Measurements from ENCODE around the gene KRT31. TPM values are rescaled to one million over a fixed set of nuclear protein-coding genes. Genes with fewer than 3 reads are reported as not detected.
"Not testable (repeated sequence)": the region's sequence is repeated elsewhere in the genome, so short reads cannot be mapped to it uniquely, and the experiment has no call there.

KRT31 gene
- total RNA-seq, 5 donors from 2014 or later (not counting 1 experiment from before 2014, with no cell fraction given) = not detected

DNA sequence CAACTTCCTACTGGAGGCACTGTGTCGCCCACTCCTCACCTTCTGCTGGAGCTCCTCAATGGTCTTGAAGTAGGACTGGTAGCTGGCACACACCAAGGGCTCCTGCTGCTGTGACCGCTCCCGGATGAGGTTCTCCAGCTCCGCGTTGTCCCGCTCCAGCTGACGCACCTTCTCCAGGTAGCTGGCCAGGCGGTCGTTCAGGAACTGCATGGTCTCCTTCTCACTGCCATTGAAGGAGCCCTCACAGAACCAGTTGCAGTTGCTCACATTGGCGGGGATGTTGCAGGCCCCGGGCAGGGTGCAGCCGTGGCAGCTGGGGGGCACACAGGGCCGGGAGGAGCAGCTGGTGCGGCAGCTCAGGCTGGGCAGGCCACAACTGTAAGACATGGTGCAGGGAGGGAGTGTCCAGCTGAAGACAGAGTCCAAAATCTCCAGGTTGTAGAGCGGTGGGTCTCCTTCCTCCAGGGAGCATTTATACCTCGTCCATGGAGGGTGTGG is 47.0 kb downstream of the KRT31 start, which contains the start of gene KRT33A:
KRT33A (minus strand) TSS at position 448 of the 498 bp plus-strand sequence; CDS start at position 387, 61 bp downstream.
- DNase-seq; H3K27ac Mint-ChIP-seq; H3K36me3 Mint-ChIP-seq; H3K9me3 Mint-ChIP-seq; H3K27me3 Mint-ChIP-seq; H3K4me1 ChIP-seq (ENCODE audit: control insufficient read depth in 1 of 2, extremely low read depth in 1 of 2, insufficient read depth in 2 of 2, low read length in 2 of 2); H3K27ac ChIP-seq (ENCODE audit: low read length); POLR2A ChIA-PET; H3K4me3 ChIP-seq (ENCODE audit: control insufficient read depth in 1 of 2, extremely low read depth in 1 of 2, low read length in 1 of 2); H3K27me3 ChIP-seq (replicated peaks in 1 of 2; ENCODE audit: control insufficient read depth in 2 of 2, extremely low read depth in 1 of 2, insufficient read depth in 2 of 2, low read length in 1 of 2); ATAC-seq (replicated peaks in 1 of 4); H3K4me3 Mint-ChIP-seq; H3K36me3 ChIP-seq (ENCODE audit: control insufficient read depth in 2 of 2, extremely low read depth in 1 of 2, insufficient read depth in 1 of 2, low read length in 1 of 2); H3K9me3 ChIP-seq: not testable (repeated sequence)
- 97% methylated on average over 12 of the region's 16 CpGs for WGBS (ENCODE audit: insufficient coverage)
- CTCF ChIA-PET = interaction anchor here in 1 of 2 donors (0.7 kb wide), 1 partner anchor 42 kb away, joined by 3 read pairs; no protein-coding TSS in a partner anchor
- peaks cover 10 to 17% (median 12%) of the 10 kb centered on the region in 3 donors for H3K4me1 Mint-ChIP-seq

DNA sequence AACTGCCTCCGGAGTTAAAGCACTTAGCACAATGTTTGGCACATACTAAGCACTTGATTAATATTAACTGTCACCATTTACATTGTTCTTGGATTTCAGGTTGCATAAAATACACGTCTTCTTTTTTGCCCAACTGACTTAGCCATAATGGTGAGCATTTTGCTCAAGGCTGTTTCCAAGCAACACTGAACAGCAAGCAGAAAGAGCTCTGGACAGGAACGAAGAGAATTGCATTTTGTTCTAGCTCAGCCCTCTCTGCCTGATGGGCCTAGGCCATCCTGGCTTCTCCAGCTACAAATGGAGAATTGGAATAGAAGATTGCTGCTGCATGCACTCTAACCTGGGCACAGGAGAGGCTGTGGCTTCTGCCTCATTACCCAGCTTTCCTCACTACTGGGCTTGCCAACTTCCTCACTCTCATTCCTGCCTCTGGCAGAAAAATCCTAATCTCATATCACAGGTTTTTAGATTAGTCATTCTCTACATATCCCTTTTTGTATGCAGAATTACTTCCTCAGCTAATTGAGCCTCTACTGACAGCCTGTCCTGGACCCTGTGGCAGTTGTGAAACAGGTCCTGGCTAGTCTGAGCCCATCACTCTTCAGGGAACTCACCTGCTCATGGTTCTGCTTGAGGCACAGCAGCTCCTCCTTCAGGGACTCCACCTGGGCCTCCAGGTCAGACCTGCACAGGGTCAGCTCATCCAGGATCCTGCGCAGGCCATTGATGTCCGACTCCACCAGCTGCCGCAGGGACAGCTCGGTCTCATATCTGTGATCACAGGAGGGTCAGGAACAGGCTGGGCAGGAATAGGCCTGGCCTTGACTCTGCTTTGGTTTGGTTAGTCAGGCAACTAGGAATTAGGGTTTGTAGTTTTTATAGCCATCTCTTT is 49.3 kb downstream of the KRT31 start:
- POLR2A ChIA-PET = interaction anchor here in 1 of 2 donors (0.6 kb wide), 1 partner anchor 152 kb away, joined by 6 read pairs; no protein-coding TSS in a partner anchor
- Histone ChIP-seq H3K4me3 (ENCODE audit: control insufficient read depth in 1 of 2, extremely low read depth in 1 of 2, low read length in 1 of 2) (no peak overlapping the region), H3K27ac (ENCODE audit: low read length) (no peak overlapping the region), H3K36me3 (ENCODE audit: control insufficient read depth in 2 of 2, extremely low read depth in 1 of 2, insufficient read depth in 1 of 2, low read length in 1 of 2) (no peaks in the 10 kb centered on the region), H3K9me3 (no peaks in the 10 kb centered on the region), H3K4me1 (ENCODE audit: control insufficient read depth in 1 of 2, extremely low read depth in 1 of 2, insufficient read depth in 2 of 2, low read length in 2 of 2) (peaks cover 2 to 8% of the 10 kb centered on the region in 2 experiments), H3K27me3 (replicated peaks in 1 of 2; ENCODE audit: control insufficient read depth in 2 of 2, extremely low read depth in 1 of 2, insufficient read depth in 2 of 2, low read length in 1 of 2) (peaks cover 0 to 2% of the 10 kb centered on the region in 2 experiments)
- Mint-ChIP-seq H3K27ac (no peak overlapping the region), H3K4me3 (no peak overlapping the region), H3K9me3 (peaks cover 0 to 7% (median 4%) of the 10 kb centered on the region in 3 donors), H3K36me3 (peaks cover 5% of the 10 kb centered on the region), H3K27me3 (no peaks in the 10 kb centered on the region), H3K4me1 (peaks cover 16 to 28% (median 17%) of the 10 kb centered on the region in 3 donors)
- no peak for ATAC-seq (replicated peaks in 1 of 4)
- CTCF ChIA-PET = interaction anchor here in 1 of 2 donors (0.5 kb wide), 1 partner anchor 9 kb away, joined by 3 read pairs; no protein-coding TSS in a partner anchor
- DNase-seq = no peak
- 89% methylated on average over 6 of the region's 7 CpGs for WGBS (ENCODE audit: insufficient coverage)

DNA sequence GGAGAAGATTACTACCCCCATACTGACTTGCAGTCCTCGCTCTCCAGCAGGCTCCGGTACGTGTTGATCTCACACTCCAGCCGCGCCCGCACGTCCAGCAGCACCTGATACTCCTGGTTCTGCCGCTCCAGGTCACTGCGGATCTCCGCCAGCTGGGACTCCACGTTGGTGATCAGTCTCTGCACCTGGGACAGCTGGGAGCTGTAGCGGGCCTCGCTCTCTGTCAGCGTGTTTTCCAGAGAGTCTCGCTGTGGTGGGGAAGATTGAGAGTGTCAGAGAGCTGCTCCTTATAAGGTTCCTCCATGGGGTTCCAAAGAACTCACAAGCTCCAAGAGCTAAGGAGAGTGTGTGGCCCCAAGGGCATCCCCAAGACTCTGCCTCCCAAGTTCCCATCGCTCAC is 51.0 kb downstream of the KRT31 start:
- CTCF ChIA-PET, H3K27ac Mint-ChIP-seq: not testable (repeated sequence)

DNA sequence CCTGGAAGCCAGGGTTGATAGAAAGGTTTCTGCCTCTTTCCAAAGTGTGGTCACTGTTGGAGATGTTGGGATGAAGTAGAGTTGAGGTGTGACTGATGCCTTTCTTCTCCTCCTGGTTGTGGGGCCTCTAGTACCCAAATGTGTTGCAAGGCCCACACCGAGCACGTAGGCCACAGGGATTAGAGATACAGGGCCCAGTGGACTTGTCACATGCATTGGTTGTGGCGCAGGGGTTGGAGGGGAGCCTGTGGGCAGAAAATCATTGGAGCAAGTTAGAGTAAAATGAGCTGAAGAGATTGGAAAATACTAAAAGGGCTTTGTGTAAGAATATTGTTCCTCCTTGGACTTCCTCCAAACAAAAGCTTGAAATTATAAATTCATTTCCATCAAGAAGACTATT is 51.4 kb downstream of the KRT31 start:
- ATAC-seq (replicated peaks in 1 of 4) (no peak), DNase-seq (no peak)
- ChIA-PET POLR2A (no interaction called here), CTCF (no interaction called here)
- no peaks in the 10 kb centered on the region for H3K9me3 ChIP-seq
- Mint-ChIP-seq H3K36me3 (peaks cover 13% of the 10 kb centered on the region), H3K4me3 (no peak overlapping the region), H3K4me1 (peaks cover 26 to 34% (median 27%) of the 10 kb centered on the region in 3 donors), H3K27me3 (no peaks in the 10 kb centered on the region), H3K27ac (peak overlapping the region in 1 of 2 donors; percentile 21), H3K9me3 (peaks cover 6 to 17% (median 7%) of the 10 kb centered on the region in 3 donors)
- H3K27ac ChIP-seq (ENCODE audit: low read length) = no peak overlapping the region
- H3K36me3 ChIP-seq (ENCODE audit: control insufficient read depth in 2 of 2, extremely low read depth in 1 of 2, insufficient read depth in 1 of 2, low read length in 1 of 2) = no peaks in the 10 kb centered on the region
- no peaks in the 10 kb centered on the region for H3K27me3 ChIP-seq (replicated peaks in 1 of 2; ENCODE audit: control insufficient read depth in 2 of 2, extremely low read depth in 1 of 2, insufficient read depth in 2 of 2, low read length in 1 of 2)
- no peak overlapping the region for H3K4me3 ChIP-seq (ENCODE audit: control insufficient read depth in 1 of 2, extremely low read depth in 1 of 2, low read length in 1 of 2)
- peaks cover 6 to 18% of the 10 kb centered on the region in 2 experiments for H3K4me1 ChIP-seq (ENCODE audit: control insufficient read depth in 1 of 2, extremely low read depth in 1 of 2, insufficient read depth in 2 of 2, low read length in 2 of 2)
- WGBS (ENCODE audit: insufficient coverage) = no CpG with 5 or more reads among the region's 3 CpGs

More for the DNA sequence above, 51.0 kb downstream of the KRT31 start:
- ATAC-seq (replicated peaks in 1 of 4); H3K27ac ChIP-seq (ENCODE audit: low read length); H3K27me3 ChIP-seq (replicated peaks in 1 of 2; ENCODE audit: control insufficient read depth in 2 of 2, extremely low read depth in 1 of 2, insufficient read depth in 2 of 2, low read length in 1 of 2); DNase-seq; H3K27me3 Mint-ChIP-seq; H3K4me3 ChIP-seq (ENCODE audit: control insufficient read depth in 1 of 2, extremely low read depth in 1 of 2, low read length in 1 of 2); H3K9me3 ChIP-seq; H3K36me3 ChIP-seq (ENCODE audit: control insufficient read depth in 2 of 2, extremely low read depth in 1 of 2, insufficient read depth in 1 of 2, low read length in 1 of 2); POLR2A ChIA-PET; H3K4me3 Mint-ChIP-seq: not testable (repeated sequence)
- peaks cover 4 to 15% of the 10 kb centered on the region in 2 experiments for H3K4me1 ChIP-seq (ENCODE audit: control insufficient read depth in 1 of 2, extremely low read depth in 1 of 2, insufficient read depth in 2 of 2, low read length in 2 of 2)
- 97% methylated on average over 6 of the region's 16 CpGs for WGBS (ENCODE audit: insufficient coverage)
- Mint-ChIP-seq H3K36me3 (peaks cover 13% of the 10 kb centered on the region), H3K9me3 (peaks cover 6 to 17% (median 7%) of the 10 kb centered on the region in 3 donors), H3K4me1 (peaks cover 21 to 34% (median 26%) of the 10 kb centered on the region in 3 donors)

Other genes with a start within 250 kb of the KRT31 start
- gene KRTAP4-5, start 247.8 kb downstream of the KRT31 start, total RNA-seq = not detected
- not detected for gene KRTAP4-4, start 236.9 kb downstream of the KRT31 start, total RNA-seq
- gene KRTAP4-3, start 229.4 kb downstream of the KRT31 start, total RNA-seq = not detected
- not detected for gene KRTAP4-2, start 219.4 kb downstream of the KRT31 start, total RNA-seq
- gene KRTAP4-1, start 212.7 kb downstream of the KRT31 start, total RNA-seq = not detected
- not detected for gene KRTAP9-1, start 207.7 kb downstream of the KRT31 start, total RNA-seq
- not detected for gene KRTAP9-2, start 171.0 kb downstream of the KRT31 start, total RNA-seq
- not detected for gene KRTAP9-3, start 165.2 kb downstream of the KRT31 start, total RNA-seq
- gene KRTAP9-8, start 159.6 kb downstream of the KRT31 start, total RNA-seq = not detected
- not detected for gene KRTAP9-4, start 147.9 kb downstream of the KRT31 start, total RNA-seq
- gene KRTAP9-9, start 142.2 kb downstream of the KRT31 start, total RNA-seq = not detected
- not detected for gene KRTAP9-6, start 132.2 kb downstream of the KRT31 start, total RNA-seq
- gene KRTAP9-7, start 121.9 kb downstream of the KRT31 start, total RNA-seq = not detected
- gene KRTAP29-1, start 94.8 kb downstream of the KRT31 start, total RNA-seq = under 1 TPM in 2 of 5 donors, not detected in 3; 0.43 to 0.84 TPM
- gene KRTAP16-1, start 88.3 kb downstream of the KRT31 start, total RNA-seq = 1 to 10 TPM in 1 of 5 donors, under 1 TPM in 3, not detected in 1; 0.16 to 1.1 (median 0.45) TPM
- not detected for gene KRTAP17-1, start 81.9 kb downstream of the KRT31 start, total RNA-seq
- gene KRT33A, start 46.8 kb downstream of the KRT31 start, total RNA-seq = not detected
- not detected for gene KRT33B, start 27.8 kb downstream of the KRT31 start, total RNA-seq
- gene KRT34, start 15.3 kb downstream of the KRT31 start, total RNA-seq = not detected
- gene KRT37, start 27.0 kb upstream of the KRT31 start, total RNA-seq = not detected
- not detected for gene KRT38, start 43.4 kb upstream of the KRT31 start, total RNA-seq
- gene KRT32, start 69.8 kb upstream of the KRT31 start, total RNA-seq = not detected
- not detected for gene KRT35, start 83.5 kb upstream of the KRT31 start, total RNA-seq
- not detected for gene KRT36, start 92.3 kb upstream of the KRT31 start, total RNA-seq
- not detected for gene KRT13, start 108.0 kb upstream of the KRT31 start, total RNA-seq
- under 1 TPM in 2 of 5 donors, not detected in 3; 0.18 to 0.63 TPM for gene KRT15, start 121.3 kb upstream of the KRT31 start, total RNA-seq
- gene KRT19, start 130.7 kb upstream of the KRT31 start, total RNA-seq = 1 to 10 TPM in 3 of 5 donors, not detected in 2; 3.8 to 4.8 (median 4.1) TPM
- not detected for gene KRT9, start 174.5 kb upstream of the KRT31 start, total RNA-seq
- not detected for gene KRT14, start 189.3 kb upstream of the KRT31 start, total RNA-seq
- not detected for gene KRT16, start 215.2 kb upstream of the KRT31 start, total RNA-seq
- gene KRT17, start 227.0 kb upstream of the KRT31 start, total RNA-seq = not detected

All from T-cell (primary cell).